HepG2 (cell line): Measurements from ENCODE around the gene GPC6. TPM values are rescaled to one million over a fixed set of nuclear protein-coding genes. Genes with fewer than 3 reads are reported as not detected.

Experiments used
- ATAC-seq: fragments of 200-7000 bp; cut with Tn5 transposase; 3 replicates; pipeline ENCODE4 v1.9.1; 2020; ENCODE audit warnings: mild to moderate bottlenecking, moderate library complexity
- BruUV-seq: library from RNA; stranded (reverse); fragments of 400-500 nt; replicated peaks from 2 replicates; lab custom pipeline; 2021; lab: Mats Ljungman, UMichigan
- CTCF ChIA-PET: fragments of 300-600 bp; formaldehyde crosslinking; extraction: SDS; loops from one replicate; lab custom pipeline; 2021; ENCODE audit warnings: low total read pairs, inconsistent platforms, low intra/inter-chr PET ratio; lab: Yijun Ruan, JAX
- POLR2A ChIA-PET: fragments of 350-600 bp; sonication (Branson Sonifier 250); formaldehyde crosslinking; loops from one replicate; lab custom pipeline; 2020; ENCODE audit warnings: antibody characterized with exemption, inconsistent platforms; lab: Yijun Ruan, JAX
- DNase-seq: peaks from one replicate; pipeline ENCODE4 v3.0.0-alpha.2; 2015; ENCODE audit warnings: low spot score
- FAIRE-seq: peaks from 3 replicates; lab custom pipeline; 2011; peaks lifted over from hg19 to GRCh38; lab: Jason Lieb, UNC
- H2AFZ ChIP-seq: one replicate; pipeline ENCODE4 v1.6.1; 2011; ENCODE audit warnings: low read length, inconsistent platforms
- H3K27ac ChIP-seq: fragments of 300-600 bp; 3 replicates; pipeline ENCODE4 v1.8.0; 2011; ENCODE audit warnings: mixed run types, mild to moderate bottlenecking, mixed read lengths, low read length, inconsistent platforms; ENCODE audit not compliant: insufficient read depth; ENCODE audit errors: extremely low read length
- H3K27me3 ChIP-seq, 2 experiments: fragments of 200-600 bp in 1 of 2; 2 replicates in 1 of 2; 3 replicates in 1 of 2; pipeline versions ENCODE4 v1.6.0 to v1.8.0; 2011; ENCODE audit warnings: low read length in 2 of 2, mild to moderate bottlenecking in 2 of 2, moderate library complexity in 2 of 2, inconsistent platforms in 1 of 2; ENCODE audit not compliant: insufficient read depth in 2 of 2, control insufficient read depth in 1 of 2
- H3K36me3 ChIP-seq, 2 experiments: fragments of 200-600 bp in 1 of 2; replicated peaks in 1 of 2; 2 replicates in 1 of 2; 3 replicates in 1 of 2; pipeline versions ENCODE4 v1.5.1 to v1.8.0; 2011; ENCODE audit warnings: low read length in 2 of 2, inconsistent platforms in 1 of 2; ENCODE audit not compliant: insufficient read depth in 2 of 2, control insufficient read depth in 1 of 2
- H3K4me1 ChIP-seq: 2 replicates; pipeline ENCODE4 v1.5.1; 2012; ENCODE audit warnings: low read length, inconsistent platforms; ENCODE audit not compliant: insufficient read depth
- H3K4me2 ChIP-seq: 2 replicates; pipeline ENCODE4 v1.6.0; 2011; ENCODE audit warnings: low read depth, low read length, inconsistent platforms
- H3K4me3 ChIP-seq, 3 experiments: fragments of 200-600 bp in 1 of 3; sonication (generic), shearing (Covaris generic) in 1 of 3; replicated peaks in 1 of 3; 2 replicates each; pipeline ENCODE4 v1.5.1; 2011 to 2016; ENCODE audit warnings: low read length in 3 of 3, inconsistent platforms in 2 of 3, low read depth in 2 of 3, mild to moderate bottlenecking in 2 of 3, control low read depth in 1 of 3, mixed read lengths in 1 of 3; ENCODE audit not compliant: insufficient read depth in 1 of 3
- H3K79me2 ChIP-seq: one replicate; pipeline ENCODE4 v1.6.1; 2011; ENCODE audit warnings: low read length, inconsistent platforms; ENCODE audit not compliant: insufficient read depth
- H3K9ac ChIP-seq: 2 replicates; pipeline ENCODE4 v1.6.0; 2011; ENCODE audit warnings: mild to moderate bottlenecking, low read depth, low read length, inconsistent platforms; ENCODE audit not compliant: insufficient read depth
- H3K9me3 ChIP-seq: 2 replicates; pipeline ENCODE4 v1.5.1; 2012; ENCODE audit warnings: mild to moderate bottlenecking, low read length
- H4K20me1 ChIP-seq: 2 replicates; pipeline ENCODE4 v1.6.0; 2011; ENCODE audit warnings: inconsistent platforms, mild to moderate bottlenecking, low read length, moderate library complexity; ENCODE audit not compliant: insufficient read depth
- CERS6 ChIP-seq: sonication (generic); formaldehyde crosslinking; IDR thresholded peaks from 2 replicates; pipeline ENCODE4 v1.5.0; 2020; ENCODE audit warnings: missing genetic modification reagents
- HNRNPUL1 ChIP-seq: fragments of 200-400 bp; formaldehyde crosslinking; IDR thresholded peaks from 2 replicates; pipeline ENCODE4 v1.6.1; 2017; ENCODE audit warnings: low read depth, mild to moderate bottlenecking, low read length, moderate library complexity
- MXD4 ChIP-seq: IDR thresholded peaks from 2 replicates; pipeline ENCODE4 v1.6.1; 2016; ENCODE audit warnings: mild to moderate bottlenecking, missing biosample characterization, missing genetic modification reagents
- POLR2AphosphoS2 ChIP-seq: IDR thresholded peaks from 2 replicates; pipeline ENCODE4 v1.6.1; 2011; ENCODE audit warnings: low read depth, low read length, improper control_type of control experiment
- ZNF317 ChIP-seq: sonication (generic); formaldehyde crosslinking; IDR thresholded peaks from 2 replicates; pipeline ENCODE4 v1.5.0; 2020; ENCODE audit warnings: mild to moderate bottlenecking, missing genetic modification reagents
- ZNF318 ChIP-seq: sonication (generic); formaldehyde crosslinking; IDR thresholded peaks from 2 replicates; pipeline ENCODE4 v1.4.0; 2020; ENCODE audit warnings: mild to moderate bottlenecking, missing genetic modification reagents
- ZNF607 ChIP-seq: sonication (generic); formaldehyde crosslinking; IDR thresholded peaks from 2 replicates; pipeline ENCODE4 v1.5.1; 2020; ENCODE audit warnings: missing genetic modification reagents, mild to moderate bottlenecking, borderline replicate concordance
- WGBS: methylation state at CpG from one replicate; pipeline ENCODE4 v1.1.6; 2017; ENCODE audit warnings: low lambda C conversion rate; 5-methylcytosine and 5-hydroxymethylcytosine counted together
- in situ Hi-C: cut with HindIII; loops from 2 replicates; pipeline ENCODE4 v1.10.0; 2017; ENCODE audit warnings: low pct_unique_long_range_greater_than_20kb; ENCODE audit not compliant: extremely low pct_ligation_motif_present
- intact Hi-C: fragments of 100-400 bp; cut with micrococcal nuclease; formaldehyde crosslinking; loops from one replicate; pipeline ENCODE4 v1.10.0; 2022; ENCODE audit not compliant: unreplicated experiment
- polyA plus RNA-seq, 8 experiments: library from polyadenylated mRNA; depleted of rRNA in 3 of 8; stranded (reverse) in 7 of 8; unstranded in 1 of 8; fragments of >200 nt; fragmentation: Illumina TruSeq in 4 of 8; extraction: Trizol in 4 of 8; gene quantifications; 2 replicates each; pipeline versions ENCODE4 v1.2.1 to v1.2.3, GENCODE V29; 2011 to 2016; ENCODE audit warnings: low read depth in 4 of 8, missing spikeins in 1 of 8, mixed read lengths in 1 of 8; ENCODE audit not compliant: insufficient read depth in 1 of 8
- total RNA-seq, 5 experiments: library from RNA; depleted of rRNA; stranded (reverse); fragments of >200 nt; fragmentation: Illumina TruSeq; extraction: Trizol; gene quantifications; 2 replicates each; pipeline ENCODE4 v1.2.3, GENCODE V29; 2016; ENCODE audit warnings: low read depth in 1 of 5

GPC6 gene
- total and polyA plus RNA-seq, 2 of the 13 experiments (the other 11 are each of a cell fraction or from before 2014, with no cell fraction given): 24.5 to 33.9 TPM

- TF ChIP-seq ZNF318: no peak
- TF ChIP-seq ZNF607 (CRISPR knock-in tag): no peak
- TF ChIP-seq POLR2AphosphoS2: no peak
Observed at GRCh38 chr13:93882086-93882651, 655.6 kb downstream of the GPC6 start (continued).

- CTCF ChIA-PET: no interaction called here
- 90% methylated on average over 1 of the region's 1 CpG for WGBS
Observed at GRCh38 chr13:93889430-93889951, 662.9 kb downstream of the GPC6 start.

More at GRCh38 chr13:93889430-93889951, 662.9 kb downstream of the GPC6 start:
- H3K4me1 ChIP-seq: no peaks in the 10 kb centered on the region
- FAIRE-seq (no peak), ATAC-seq (no peak), DNase-seq (no peak)
- POLR2A ChIA-PET: no interaction called here
- H3K27me3 ChIP-seq: no peaks in the 10 kb centered on the region
- TF ChIP-seq HNRNPUL1 (no peak), CERS6 (CRISPR knock-in tag) (no peak), MXD4 (CRISPR knock-in tag) (no peak), ZNF317 (CRISPR knock-in tag) (no peak)
- intact Hi-C loops (no loop called here), in situ Hi-C loops (no loop called here)
- BruUV-seq: no TSS peak
- H3K4me2 ChIP-seq: no peak overlapping the region
- no peak overlapping the region for H3K4me3 ChIP-seq
- no peaks in the 10 kb centered on the region for H3K79me2 ChIP-seq
- no peaks in the 10 kb centered on the region for H3K36me3 ChIP-seq
- no peaks in the 10 kb centered on the region for H4K20me1 ChIP-seq
- H3K9ac ChIP-seq: no peak overlapping the region
- H2AFZ ChIP-seq: no peak overlapping the region
- no peak overlapping the region for H3K27ac ChIP-seq
- no peaks in the 10 kb centered on the region for H3K9me3 ChIP-seq
